ENCODE data around the gene SAA2. TPM values are rescaled to one million over a fixed set of nuclear protein-coding genes. Genes with fewer than 3 reads are reported as not detected.
"Not testable (repeated sequence)": the region's sequence is repeated elsewhere in the genome, so short reads cannot be mapped to it uniquely, and the experiment has no call there.

SAA2 gene
- total and polyA plus RNA-seq, 9 donors: 0.10 to 14.7 (median 1.2) TPM; not detected in 4

DNA sequence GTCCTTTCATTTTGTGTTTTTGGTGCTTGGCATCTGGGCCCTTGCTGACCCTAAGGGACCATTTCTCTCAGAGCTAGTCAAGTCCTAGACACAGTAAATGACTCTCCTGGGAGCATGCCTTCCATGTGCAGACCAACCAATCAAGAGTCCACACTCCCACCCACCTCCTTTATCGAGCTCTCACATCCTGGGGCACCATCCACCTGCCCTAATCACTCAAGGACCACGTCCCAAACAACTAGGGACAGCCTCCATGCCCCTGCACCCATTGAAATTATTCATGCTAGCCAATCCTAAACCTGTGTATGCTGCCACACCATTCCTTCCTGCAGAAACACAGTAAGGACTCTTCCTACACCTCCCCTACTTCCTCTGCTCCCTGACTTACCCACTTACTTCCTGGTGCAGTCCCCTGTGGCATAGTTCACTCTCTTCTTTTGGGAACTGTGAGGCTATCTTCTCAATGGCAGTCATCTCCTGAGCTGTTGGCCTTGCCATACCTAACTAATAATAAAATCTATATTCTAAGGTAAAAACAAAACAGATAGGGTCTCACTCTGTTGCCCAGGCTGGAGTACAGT lies 6.4 kb upstream of the SAA2 start:
- DNase-seq: no peak
- no peak overlapping the region for H3K4me3 ChIP-seq
- no peaks in the 10 kb centered on the region for H3K36me3 ChIP-seq
- TF ChIP-seq POLR2A (IDR thresholded peaks at IDR 0.05) (no peak), EP300 (IDR thresholded peaks at IDR 0.05) (no peak)
- TF ChIP-seq, protein P1, sequence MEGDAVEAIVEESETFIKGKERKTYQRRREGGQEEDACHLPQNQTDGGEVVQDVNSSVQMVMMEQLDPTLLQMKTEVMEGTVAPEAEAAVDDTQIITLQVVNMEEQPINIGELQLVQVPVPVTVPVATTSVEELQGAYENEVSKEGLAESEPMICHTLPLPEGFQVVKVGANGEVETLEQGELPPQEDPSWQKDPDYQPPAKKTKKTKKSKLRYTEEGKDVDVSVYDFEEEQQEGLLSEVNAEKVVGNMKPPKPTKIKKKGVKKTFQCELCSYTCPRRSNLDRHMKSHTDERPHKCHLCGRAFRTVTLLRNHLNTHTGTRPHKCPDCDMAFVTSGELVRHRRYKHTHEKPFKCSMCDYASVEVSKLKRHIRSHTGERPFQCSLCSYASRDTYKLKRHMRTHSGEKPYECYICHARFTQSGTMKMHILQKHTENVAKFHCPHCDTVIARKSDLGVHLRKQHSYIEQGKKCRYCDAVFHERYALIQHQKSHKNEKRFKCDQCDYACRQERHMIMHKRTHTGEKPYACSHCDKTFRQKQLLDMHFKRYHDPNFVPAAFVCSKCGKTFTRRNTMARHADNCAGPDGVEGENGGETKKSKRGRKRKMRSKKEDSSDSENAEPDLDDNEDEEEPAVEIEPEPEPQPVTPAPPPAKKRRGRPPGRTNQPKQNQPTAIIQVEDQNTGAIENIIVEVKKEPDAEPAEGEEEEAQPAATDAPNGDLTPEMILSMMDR (IDR thresholded peaks at IDR 0.05): no peak
- H3K27ac ChIP-seq: no peak overlapping the region
- intact Hi-C loops (cut with DNase I): no loop called here
- H3K4me1 ChIP-seq (ENCODE audit: insufficient read depth): no peaks in the 10 kb centered on the region
- no peaks in the 10 kb centered on the region for H3K27me3 ChIP-seq
- 57 to 61% (median 58%) methylated on average over 2 of the region's 2 CpGs for WGBS, 3 donors
- no peaks in the 10 kb centered on the region for H3K9me3 ChIP-seq

DNA sequence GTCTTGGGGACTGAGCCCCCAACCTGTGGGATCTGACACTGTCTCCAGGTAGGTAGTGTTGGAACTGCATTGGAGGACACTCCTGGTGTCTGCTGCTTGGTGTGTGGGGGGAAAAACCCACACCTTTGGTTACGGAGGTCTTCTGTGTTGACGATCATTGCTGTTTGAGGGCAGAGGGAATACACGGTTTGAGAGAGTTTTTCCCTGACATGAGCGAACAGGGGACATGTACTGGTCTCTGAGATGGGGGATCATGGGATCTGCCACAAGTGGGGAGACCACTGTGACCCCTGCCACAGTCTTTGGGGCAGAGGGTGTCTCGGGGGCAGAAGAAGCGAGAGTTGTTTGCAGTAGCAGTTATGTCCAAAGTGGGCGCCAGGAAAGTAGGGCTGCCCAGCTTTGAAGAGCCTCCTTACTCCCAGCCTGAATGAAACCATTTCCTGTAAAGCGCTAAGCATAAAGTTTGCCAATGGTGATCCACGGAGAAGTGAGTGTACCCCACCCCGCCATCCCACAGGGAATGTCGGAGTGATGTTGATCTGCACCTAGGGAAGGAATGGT lies 5.4 kb upstream of the SAA2 start:
- Histone ChIP-seq H3K9me3 (no peaks in the 10 kb centered on the region), H3K4me3 (no peak overlapping the region), H3K4me1 (ENCODE audit: insufficient read depth) (no peaks in the 10 kb centered on the region), H3K27ac (no peak overlapping the region), H3K36me3 (no peaks in the 10 kb centered on the region), H3K27me3 (no peaks in the 10 kb centered on the region)
- no peak for DNase-seq
- 78 to 85% (median 81%) methylated on average over 11 of the region's 11 CpGs for WGBS, 3 donors
- intact Hi-C loops (cut with DNase I): no loop called here
- no peak for TF ChIP-seq EP300 (IDR thresholded peaks at IDR 0.05)
- TF ChIP-seq, protein P1 (IDR thresholded peaks at IDR 0.05): no peak

DNA sequence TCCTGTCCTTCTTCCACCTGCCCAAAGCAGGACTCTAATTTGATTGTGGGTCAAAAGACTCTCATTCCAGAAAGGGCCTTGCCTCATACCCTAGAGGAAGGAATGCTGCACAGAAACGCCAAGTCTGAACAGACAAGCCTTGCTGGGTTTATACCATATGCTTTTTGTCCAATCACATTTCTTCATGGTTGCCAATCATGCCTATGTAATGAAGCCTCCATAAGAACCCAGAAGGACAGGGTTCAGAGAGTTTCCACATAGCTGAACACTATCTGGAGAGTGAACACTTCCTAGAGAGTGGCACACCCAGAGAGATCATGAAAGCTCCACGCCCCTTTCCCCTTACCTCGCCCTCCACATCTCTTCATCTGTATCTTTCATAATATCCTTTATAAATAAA lies 4.8 kb upstream of the SAA2 start:
- no peaks in the 10 kb centered on the region for H3K27me3 ChIP-seq
- no peak for TF ChIP-seq EP300 (IDR thresholded peaks at IDR 0.05)
- no peak for TF ChIP-seq POLR2A (IDR thresholded peaks at IDR 0.05)
- TF ChIP-seq, protein P1 (IDR thresholded peaks at IDR 0.05): no peak
- intact Hi-C loops (cut with DNase I): no loop called here
- no peak overlapping the region for H3K27ac ChIP-seq
- no peaks in the 10 kb centered on the region for H3K9me3 ChIP-seq
- DNase-seq: no peak
- no peaks in the 10 kb centered on the region for H3K4me1 ChIP-seq (ENCODE audit: insufficient read depth)
- no peaks in the 10 kb centered on the region for H3K36me3 ChIP-seq
- WGBS, 3 donors: 84 to 91% (median 85%) methylated on average over 3 of the region's 3 CpGs
- H3K4me3 ChIP-seq: no peak overlapping the region

DNA sequence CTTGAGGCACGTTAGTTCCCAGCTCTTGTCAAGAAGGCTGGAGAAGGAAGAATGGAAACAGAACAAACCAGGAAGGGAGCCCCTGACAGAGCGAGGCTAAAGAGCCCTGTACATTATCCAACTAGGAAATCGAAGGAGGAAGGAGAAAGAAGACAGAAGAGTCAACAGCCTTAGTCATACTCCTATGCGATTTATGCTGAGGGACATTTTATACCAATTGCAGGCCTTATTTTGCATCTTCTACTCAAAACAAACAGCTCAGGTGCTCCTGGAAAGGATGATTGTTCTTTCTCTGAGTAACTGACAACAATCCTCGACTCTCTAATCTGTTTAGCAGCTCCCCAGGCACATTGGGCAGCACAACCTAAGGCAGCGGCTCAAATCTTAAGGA lies 1.3 kb downstream of the SAA2 start:
- H3K9me3 ChIP-seq; H3K27ac ChIP-seq; H3K27me3 ChIP-seq; H3K36me3 ChIP-seq; intact Hi-C loops (cut with DNase I); H3K4me1 ChIP-seq (ENCODE audit: insufficient read depth); DNase-seq; H3K4me3 ChIP-seq: not testable (repeated sequence)
- 59 to 74% (median 60%) methylated on average over 2 to 4 of the region's 6 CpGs for WGBS, 3 donors

DNA sequence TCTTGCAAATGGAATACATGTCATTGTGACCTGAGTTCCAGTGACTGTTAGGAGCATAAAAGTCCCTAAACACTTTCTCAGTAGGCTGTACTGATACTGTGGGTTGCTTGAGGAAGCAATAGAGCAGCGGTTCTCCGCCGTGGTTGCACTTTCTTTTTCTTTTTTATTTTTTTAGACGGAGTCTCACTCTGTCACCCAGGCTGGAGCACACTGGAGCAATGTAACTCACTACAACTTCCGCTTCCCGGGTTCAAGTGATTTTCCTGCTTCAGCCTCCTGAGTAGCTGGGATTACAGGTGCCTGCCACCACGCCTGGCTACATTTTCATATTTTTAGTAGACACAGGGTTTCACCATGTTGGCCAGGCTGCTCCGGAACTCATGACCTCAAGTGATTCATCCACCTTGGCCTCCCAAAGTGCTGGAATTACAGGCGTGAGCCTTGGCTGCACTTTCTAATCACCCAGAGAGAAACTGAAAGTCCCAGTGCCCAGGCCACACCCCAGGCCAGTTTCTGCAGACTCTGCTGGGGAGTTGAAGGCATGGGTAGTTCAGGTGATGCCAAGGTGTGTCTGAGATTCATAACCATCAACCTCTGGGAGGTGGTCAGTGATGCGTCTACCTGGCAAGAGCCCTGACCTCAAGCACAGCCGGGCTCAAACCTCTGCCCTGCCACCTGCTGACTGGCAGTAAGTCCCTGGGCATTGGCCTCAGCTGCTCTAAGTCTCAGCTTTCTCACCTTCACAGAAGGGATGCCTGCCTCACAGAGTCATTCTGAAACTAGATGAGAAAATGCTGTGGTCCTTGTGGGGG lies 1.9 kb downstream of the SAA2 start:
- intact Hi-C loops (cut with DNase I); H3K27me3 ChIP-seq; H3K9me3 ChIP-seq; H3K36me3 ChIP-seq; H3K4me3 ChIP-seq; H3K27ac ChIP-seq; H3K4me1 ChIP-seq (ENCODE audit: insufficient read depth); DNase-seq: not testable (repeated sequence)
- 74 to 83% (median 76%) methylated on average over 11 of the region's 11 CpGs for WGBS, 3 donors

All from ovary (tissue), 9 donors.